ENCODE results near the gene SLC16A9.

The SLC16A9 gene

DNA sequence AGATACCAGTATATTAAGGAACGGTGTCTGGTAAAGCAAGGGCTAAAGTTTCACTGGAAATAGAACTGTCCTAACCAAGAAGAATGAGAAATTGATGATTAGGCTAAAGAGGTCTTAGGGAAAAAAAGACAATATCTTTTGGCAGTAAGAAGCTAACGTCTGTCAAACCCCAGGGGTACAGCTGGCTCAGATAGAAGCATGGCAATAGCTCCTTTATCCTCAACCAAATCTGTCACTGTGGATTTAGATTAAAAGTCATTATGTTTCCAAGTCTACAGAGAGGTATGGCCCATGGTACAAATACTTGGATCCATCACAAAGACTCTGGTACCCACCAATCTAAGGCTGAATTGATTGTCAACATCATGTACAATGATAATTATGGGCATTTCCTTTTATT is 8.6 kb upstream of the SLC16A9 start:
- no peak for DNase-seq (ENCODE audit: low spot score)

DNA sequence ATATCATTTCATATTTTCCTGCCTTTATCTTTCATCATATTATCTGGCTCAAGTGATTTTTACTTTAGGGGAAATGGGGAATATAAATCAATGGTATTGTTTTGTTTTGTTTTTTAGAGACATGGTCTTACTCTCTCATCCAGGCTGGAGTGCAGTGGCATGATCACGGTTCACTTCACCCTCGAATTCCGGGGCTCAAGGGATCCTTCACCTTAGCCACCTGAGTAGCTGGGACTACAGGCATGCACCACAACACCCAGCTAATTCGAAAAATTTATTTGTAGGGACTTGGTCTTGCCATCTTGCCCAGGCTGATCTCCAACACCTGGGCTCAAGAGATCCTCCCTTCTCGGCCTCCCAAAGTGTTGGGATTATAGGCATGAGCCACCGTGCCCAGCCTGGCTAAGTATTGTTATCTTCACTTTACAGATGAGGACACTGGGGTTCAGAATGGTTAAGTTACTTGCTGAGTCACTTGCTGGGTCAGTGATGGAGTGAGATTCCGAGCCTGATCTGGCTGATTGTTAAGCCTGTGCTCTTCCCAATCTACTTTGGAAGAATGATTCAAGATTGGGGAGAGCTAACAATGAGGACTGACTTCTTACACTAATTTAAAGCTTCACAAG is 3.7 kb upstream of the SLC16A9 start:
- DNase-seq (ENCODE audit: low spot score): no peak

DNA sequence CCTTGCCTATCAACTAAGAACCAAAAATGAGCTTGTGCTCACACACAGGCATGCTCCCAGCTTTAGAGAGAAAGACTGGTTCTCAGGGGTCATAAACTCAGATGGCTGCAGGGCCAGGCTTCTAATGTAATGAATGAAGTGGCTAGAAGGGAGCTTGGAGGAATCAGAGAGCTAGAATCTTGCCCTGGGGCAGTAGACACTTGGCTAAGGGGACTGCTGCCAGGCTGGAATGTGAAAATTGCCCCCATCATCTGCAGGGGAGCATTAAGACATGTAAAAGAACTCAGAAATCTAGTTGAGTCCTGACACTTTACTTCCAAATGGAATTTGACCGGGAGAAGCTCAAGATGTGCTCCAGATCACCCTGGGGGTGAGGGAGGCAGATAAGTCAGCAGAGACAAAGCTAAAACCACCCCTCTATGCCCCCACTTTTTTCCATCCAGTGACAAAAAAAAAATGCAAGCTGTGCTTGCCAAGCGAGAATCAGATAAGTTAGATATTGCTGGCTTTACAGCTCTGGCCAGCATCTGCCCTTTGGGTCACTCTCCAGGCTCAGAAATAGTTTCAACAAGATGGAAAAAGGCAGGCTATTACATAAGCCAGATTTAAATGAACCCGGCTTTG is 2.3 kb upstream of the SLC16A9 start:
- no peak for DNase-seq (ENCODE audit: low spot score)

DNA sequence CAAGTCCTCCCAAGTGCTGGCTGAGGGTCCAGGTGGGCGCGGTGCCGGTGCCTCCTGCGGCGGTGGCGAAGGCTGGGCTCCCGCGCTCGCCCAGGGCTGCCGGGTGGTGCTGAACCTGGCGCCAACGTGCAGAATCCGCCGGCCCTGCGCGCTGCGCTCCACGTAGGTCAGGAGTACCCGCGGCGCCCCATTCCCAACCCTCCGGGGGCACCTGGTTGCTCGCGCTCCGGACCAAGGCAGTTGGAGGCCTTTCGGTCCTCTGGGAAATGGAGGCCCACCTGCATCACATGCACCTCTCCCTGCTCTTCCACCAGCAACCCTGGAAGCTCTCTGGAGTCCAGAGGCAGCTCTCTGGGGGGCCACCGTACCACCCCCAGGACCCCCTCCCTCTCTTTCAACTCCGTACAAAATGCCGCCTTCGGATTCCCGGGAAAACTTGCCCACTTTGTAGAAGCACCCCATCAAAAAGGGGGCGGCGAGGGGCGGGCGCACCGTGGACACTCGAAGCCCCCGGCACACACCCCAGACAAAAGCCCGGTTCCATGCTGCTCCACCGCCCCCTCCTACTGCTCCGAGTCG is 745 bp downstream of the SLC16A9 start:
- peak; percentile 37 for DNase-seq (ENCODE audit: low spot score)

DNA sequence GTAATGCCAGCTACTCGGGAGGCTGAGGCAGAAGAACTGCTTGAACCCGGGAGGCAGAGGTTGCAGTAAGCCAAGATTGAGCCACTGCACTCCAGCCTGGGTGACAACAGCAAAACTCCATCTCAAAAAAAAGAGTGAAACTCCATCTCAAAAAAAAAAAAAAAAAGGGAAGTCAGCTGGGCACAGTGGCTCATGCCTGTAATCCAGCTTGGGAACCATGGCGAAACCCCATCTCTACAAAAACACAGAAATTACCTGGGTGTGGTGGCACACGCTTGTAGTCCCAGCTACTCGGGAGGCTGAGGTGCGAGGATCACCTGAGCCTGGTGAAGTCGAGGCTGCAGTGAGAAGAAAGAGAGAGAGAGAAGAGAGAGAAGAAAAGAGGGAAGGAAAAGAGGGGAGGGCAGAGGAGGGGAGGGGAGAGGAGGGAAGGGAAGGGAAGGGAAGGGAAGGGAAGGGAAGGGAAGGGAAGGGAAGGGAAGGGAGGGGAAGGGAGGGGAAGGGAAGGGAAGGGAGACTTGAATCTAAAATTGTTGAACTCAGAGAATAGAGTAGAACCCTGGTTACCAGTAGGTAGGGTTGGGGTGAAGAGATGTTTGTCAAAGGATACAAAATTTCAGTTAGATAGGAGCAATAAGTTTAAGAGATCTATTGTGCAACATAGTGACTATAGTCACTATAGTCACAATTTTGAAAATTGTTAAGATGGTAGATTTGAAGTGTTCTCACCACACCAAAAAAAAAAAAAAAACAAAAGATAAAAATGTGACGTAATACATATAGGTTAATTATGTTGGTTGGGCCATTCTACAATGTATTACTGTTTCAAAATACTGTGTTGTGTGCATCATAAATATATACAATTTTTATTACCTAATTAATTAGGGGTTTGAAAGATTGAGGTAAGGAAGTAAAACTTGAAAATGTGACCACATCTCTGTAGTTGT is 2.5 kb downstream of the SLC16A9 start:
- DNase-seq (ENCODE audit: low spot score): no peak

DNA sequence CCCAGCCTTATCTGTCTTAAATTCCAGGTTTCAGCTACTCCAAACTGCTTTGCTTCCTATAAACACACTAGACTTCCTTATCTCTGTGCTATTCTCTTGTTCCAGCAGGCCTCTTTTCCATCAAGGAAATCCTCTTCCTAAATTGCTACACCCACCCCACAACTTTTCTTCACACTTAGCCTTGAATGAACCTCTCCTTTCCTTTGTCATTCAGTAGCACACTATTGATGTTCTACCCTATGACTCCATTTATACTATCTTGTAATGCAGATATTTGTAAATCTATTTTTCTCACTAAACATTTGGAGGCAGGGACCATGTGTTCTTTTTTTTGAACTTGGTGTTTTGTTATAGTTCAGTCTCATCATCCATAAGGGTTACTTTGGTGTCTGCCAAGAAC is 3.7 kb downstream of the SLC16A9 start:
- DNase-seq (ENCODE audit: low spot score): no peak

DNA sequence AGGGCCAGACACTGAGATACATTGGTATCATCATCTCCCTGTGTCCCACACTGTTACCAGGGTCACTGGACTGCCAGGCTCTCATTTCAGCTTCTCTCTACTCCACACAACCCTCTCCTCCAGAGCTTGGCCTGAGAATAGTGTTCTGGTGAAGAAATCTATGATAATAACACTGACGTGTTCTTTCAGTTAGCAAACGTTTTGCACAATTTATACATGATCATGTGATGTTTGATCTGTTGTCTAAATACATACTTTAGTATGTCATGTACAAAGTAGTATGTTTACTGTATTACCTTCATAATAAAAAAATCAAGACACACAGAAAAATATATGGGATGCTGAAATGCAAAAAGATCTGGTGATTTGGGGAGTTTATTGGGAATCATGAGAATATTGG is 5.0 kb downstream of the SLC16A9 start:
- DNase-seq (ENCODE audit: low spot score): no peak

DNA sequence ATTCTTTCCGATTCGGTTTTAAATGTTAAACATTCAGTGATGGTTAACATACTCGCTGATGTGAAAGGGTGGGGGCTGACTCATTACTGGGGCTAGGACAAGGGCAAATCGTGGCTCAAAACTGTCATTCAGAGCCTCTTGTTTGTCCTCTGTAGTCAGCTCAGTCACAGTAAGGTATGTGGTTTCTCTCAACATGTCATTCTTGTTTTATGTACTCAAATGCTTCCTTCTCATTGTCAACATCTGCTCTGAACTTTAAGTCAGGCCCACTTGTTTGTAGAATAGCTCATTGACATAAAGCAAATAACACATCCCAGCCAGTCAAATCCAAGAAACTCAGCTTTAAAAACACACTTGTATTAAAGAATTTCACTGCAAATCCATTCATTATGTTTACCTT is 7.3 kb downstream of the SLC16A9 start:
- DNase-seq (ENCODE audit: low spot score): no peak

DNA sequence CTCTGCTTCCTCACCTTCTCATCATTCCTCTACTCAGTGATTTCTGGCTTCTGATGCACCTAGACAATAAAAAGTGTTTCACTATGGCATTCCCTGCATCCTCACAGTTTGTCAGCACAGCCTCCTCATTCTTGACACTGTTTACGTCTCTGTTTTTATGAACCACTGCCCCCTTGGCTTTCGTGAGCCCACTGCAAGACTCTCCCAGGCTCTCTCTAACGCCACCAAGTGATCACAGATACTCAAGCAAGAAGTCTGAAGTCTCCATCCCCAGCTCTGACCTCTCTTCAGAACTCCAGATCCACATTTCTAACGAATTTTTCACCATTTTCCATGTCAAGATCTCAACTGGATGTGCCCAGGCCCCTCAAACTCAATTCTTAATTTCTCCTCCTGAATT is 8.9 kb downstream of the SLC16A9 start:
- no peak for DNase-seq (ENCODE audit: low spot score)

DNA sequence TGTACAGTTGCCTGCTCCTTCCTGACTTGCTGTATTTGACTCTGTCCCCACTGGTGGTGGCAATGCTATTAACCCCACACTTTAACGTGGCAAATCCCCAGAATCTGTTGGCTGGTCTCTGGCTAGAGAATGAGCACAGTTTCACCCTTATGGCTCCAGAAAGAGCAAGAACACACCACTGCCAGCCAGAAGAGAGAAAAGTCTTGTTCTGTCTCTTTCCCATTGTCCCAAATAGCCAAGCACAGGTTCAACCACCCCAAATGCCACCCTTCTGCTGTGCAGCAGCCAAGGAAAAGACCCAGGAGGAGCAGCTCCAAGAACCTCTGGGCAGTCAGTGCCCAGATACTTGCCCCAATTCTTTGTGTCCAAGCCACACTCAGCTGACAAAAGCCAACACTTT is 11.3 kb downstream of the SLC16A9 start:
- no peak for DNase-seq (ENCODE audit: low spot score)

DNA sequence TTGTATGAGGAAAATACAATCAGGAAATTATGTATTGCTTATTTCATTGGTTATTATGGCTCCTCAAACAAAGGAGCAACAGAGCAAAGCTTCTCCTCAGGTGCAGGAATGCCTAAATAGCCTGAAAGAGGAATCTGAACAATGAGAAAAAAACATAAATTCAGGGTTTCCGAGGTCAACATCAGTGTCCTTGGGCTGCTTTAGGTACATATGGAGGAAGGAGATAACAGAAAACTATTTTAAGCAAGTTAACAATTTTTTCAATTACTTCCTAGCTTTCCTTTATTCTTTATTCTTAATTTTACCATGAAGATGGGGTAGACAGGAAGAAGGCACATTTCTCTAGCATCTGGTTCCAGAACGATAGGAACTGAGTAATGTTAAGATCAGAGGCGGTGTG is 14.0 kb downstream of the SLC16A9 start:
- no peak for DNase-seq (ENCODE audit: low spot score)

DNA sequence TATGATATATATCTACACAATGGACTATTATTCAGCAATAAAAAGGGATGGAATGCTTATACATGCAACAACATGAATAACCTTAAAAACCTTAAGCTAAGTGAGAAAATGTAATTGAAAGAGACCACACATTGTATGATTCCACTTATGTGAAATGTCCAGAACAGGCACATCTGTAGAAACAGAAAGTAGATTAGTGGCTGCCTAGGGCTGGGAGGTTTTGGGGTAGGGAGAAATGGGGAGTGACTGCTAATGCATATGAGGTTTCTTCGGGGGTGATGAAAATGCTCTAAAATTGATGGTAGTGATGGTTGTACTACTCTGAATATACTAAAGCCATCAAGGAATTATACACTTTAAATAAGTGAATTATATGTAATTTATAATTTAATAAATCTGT is 14.7 kb downstream of the SLC16A9 start:
- no peak for DNase-seq (ENCODE audit: low spot score)

DNA sequence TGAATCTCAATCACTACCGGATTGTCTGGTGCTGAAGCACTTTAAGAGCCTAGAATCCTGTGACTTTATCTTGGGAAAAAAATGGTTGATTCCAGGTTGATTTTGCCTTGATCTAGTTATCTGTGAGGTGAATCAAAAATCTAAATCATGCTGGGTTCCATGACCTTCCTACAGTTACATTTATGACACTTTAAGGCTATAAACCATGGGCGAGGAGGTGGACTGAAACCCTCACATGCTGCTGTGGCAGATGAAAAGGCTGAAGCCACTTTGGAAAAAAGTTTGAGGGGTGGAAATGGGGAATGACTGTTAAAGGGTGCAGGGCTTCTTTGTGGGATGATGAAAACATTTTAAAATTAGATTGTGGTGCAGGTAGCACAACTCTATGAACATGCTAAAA is 17.5 kb downstream of the SLC16A9 start:
- no peak for DNase-seq (ENCODE audit: low spot score)

DNA sequence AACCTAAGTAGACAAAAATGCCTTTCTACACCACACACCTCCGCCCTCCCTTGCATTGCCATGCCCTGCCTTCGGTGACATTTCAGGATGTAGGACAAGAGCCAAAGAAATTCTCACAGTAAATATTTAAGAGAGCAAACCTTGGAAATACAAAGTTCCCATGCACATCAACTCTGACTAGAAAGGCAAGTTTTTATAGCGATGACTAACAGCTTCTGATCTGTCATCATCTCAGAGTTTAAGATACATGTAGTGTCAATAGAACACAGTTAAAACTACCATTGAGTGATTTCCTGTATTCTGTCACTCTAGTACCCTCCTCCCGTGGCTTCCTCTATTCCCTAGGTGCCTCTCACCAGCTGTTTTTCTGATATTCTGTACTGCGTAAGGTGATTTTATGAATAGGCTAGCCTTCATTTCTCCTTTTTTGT is 20.7 kb downstream of the SLC16A9 start:
- DNase-seq (ENCODE audit: low spot score): no peak

DNA sequence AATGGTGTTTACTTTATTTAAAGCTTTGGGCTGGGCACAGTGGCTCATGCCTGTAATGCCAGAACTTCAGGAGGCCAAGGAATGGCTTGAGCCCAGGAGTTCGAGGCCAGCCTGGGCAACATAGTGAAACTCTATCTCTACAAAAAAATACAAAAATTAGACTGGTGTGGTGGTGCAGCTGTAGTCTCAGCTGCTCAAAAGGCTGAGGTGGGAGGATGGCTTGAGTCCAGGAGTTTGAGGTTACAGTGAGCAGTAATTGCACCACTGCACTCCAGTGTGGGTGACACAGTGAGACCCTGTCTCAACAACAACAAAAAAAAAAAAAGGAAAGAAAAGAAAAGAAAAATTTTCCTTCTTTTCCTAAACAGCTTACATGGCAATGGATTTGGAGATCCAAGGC is 22.0 kb downstream of the SLC16A9 start:
- DNase-seq (ENCODE audit: low spot score): no peak

DNA sequence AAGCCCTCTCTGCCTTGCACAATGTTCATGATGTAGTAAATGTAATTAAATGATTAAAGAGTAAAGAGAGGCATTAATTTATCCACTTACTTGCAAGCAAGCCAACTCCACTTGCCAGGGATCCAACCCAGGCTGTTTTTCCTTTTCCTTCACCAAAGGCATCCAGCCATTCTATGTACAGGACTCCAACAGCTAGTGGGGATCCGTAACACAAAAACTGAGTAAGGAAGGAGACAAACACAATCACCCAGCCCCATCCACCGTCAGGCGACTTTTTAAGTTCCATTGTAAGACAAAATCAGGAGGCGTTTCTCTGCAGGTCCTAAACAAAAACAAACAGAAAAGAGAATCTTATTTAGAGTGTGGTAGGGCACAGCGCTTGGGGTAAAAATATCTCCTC is 25.6 kb downstream of the SLC16A9 start:
- no peak for DNase-seq (ENCODE audit: low spot score)

DNA sequence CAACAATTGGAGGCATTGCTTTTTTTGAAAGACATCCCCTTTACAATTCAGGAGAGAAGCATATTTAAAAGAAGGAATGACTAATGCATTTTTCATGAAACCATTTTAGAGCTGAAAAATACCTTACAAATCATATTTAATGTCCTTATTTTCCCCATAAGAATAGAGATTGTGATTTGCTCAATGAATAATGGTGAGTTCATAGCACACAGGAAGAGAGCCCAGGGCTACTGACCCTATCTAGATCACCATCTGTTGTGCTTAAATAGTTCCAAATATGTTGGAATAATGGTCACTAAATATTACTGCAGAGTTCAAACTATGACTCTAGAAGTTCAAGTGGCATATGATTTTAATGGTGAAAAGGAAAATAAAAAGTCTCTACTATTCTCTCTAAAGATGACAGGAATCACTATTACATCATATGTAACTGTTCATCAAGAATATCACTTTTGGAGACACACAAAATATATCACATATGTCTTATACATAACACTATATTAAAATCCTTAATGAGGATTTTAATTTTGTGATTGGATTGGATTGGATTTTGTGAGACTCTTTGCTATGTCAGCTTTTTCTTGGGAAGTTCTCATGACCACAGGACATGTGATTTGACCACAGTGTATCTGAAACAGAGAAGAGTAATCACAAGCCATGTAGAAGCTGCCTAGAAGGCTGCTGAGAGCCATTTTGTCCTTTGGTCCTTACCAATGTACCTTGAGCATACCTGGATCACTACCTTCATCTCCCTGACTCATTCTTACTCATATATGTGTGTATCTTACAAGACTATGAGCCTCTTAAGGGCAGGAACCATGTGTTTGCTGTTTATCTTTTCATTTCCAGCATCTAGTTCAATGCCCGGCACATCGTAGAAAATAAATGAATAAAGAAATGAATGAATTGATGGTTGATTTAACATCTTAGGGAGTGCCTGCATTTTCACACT is 26.4 kb downstream of the SLC16A9 start:
- DNase-seq (ENCODE audit: low spot score): no peak

DNA sequence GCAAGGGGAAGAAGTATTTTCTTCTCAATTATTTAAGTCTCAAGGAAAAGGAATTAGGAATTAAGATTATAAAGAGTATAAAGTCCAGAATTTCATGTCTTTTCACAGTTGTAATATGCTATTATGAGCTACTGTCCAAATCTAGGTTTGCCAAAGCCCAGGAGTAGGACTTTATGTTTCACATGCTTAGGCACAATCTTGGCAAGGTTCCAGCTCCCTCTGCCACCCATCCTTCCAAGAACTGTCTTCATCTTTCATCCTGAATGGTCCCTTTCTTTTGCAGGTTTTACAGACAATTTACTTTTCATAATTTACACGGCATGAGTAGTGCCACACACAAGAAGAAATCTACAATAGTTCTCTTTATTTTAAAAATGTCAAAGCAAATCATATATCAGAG is 29.5 kb downstream of the SLC16A9 start:
- no peak for DNase-seq (ENCODE audit: low spot score)

DNA sequence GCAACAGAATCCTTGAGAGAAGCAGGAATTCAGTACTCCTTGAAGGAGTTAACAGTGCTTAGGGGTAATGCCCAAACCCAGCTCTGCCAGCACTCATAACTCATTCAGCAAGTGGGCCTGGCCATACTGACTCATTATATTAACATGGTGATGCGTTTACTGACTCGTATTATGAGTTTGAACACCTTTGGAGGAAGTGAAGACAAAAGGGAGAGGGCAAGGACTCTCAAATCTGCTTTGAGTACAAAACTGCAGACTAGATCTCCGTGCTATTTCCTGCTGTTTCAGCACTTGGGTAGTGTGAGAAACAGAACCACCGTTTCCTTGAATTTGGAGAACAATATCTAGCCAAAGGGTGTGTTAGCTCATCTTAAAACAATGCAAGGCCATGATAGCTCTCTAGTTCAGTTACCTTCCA is 30.8 kb downstream of the SLC16A9 start:
- DNase-seq (ENCODE audit: low spot score): no peak

DNA sequence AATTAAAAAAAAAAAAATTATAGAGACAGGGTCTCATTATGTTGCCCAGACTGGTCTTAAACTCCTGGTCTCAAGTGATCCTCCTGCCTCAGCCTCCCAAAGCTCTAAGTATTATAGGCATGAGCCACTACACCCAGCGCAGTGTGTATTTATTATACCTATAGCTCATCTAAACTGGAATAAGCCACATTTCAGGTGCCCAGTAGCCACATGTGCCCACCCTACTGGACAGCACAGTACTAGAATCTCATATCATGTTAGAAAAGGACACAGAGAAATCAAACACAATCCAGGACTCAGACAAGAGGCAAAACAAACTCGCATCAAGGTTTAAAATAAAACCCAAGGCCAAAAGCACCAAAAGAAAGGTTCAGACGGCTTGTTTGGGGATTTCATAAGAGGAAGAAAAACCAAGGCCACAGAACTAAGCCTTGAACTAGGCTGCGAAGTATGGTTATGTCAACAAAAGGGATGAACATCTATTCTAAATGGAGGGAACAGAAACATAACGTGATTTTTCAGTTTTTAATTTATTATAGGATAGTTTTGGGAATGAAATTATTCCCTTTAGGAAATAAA is 32.3 kb downstream of the SLC16A9 start:
- no peak for DNase-seq (ENCODE audit: low spot score)

DNA sequence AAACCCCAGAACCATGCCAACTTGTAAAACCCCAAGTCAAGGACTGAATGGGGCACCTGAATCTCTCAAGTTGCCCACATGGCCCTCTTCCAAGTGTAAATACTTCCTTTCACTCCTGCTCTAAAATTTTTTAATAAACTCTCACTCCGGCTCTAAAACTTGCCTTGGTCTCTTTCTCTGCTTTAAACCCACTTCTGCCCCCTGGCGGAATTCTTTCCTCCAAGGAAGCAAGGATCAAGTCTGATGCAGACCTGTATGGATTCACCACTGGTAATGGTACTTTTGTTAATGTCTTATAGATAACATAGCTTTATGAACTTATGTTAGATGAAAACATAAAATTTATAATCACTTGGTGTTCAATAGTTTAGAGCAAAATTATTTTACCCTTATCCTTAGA is 33.8 kb downstream of the SLC16A9 start:
- no peak for DNase-seq (ENCODE audit: low spot score)

All from HuH-7 (cell line).